Right ventricle myocardium inferior (tissue), 1 donor: ENCODE measurements around the gene TMUB2. TPM values are rescaled to one million over a fixed set of nuclear protein-coding genes. Genes with fewer than 3 reads are reported as not detected.
A peak's percentile ranks its signal among the peaks of the same experiment; 100 is the strongest.
"Not testable (repeated sequence)": the region's sequence is repeated elsewhere in the genome, so short reads cannot be mapped to it uniquely, and the experiment has no call there.

Experiments
- ATAC-seq: fragments of 200-7000 bp; cut with Tn5 transposase; one replicate; pipeline ENCODE4 v1.9.1; 2020; ENCODE audit warnings: mild to moderate bottlenecking, moderate library complexity
- DNase-seq: peaks from one replicate; pipeline ENCODE4 v3.0.0; 2021; ENCODE audit errors: missing footprints
- intact Hi-C: fragments of 100-400 bp; cut with DNase I; formaldehyde crosslinking; loops from one replicate; pipeline ENCODE4 v1.11.0; 2022
- microRNA-seq: library from miRNA; unstranded; fragments of <30 nt; microRNA quantifications from one replicate; pipeline ENCODE4 v1.2.0, GENCODE V29; 2020
- total RNA-seq: library from RNA; stranded (reverse); fragmentation: NEBNext Ultra II Directional; extraction: Animal tissue kit (Norgen Biotek cat#: 25700); gene quantifications from one replicate; pipeline ENCODE4 v1.2.1, GENCODE V29; 2021
- donor health status: DM: no; HTN: yes; CAD: no; lungs with severe emphysema.

The TMUB2 gene
- total RNA-seq, 1 donor from 2014 or later = 20.8 TPM

GRCh38 chr17:44222112-44222869, 35.5 kb downstream of the TMUB2 start:
- DNase-seq (peak; percentile 87), ATAC-seq (peak; percentile 51)
- intact Hi-C loops = loop anchor here (5.0 kb wide), 1 partner anchor 50 kb away; no protein-coding TSS in a partner anchor

- ATAC-seq (no peak), DNase-seq (no peak)
- intact Hi-C loops = loop anchor here (5.0 kb wide), 1 partner anchor 49 kb away; no protein-coding TSS in a partner anchor
Measured at GRCh38 chr17:44223541-44224071, 36.8 kb downstream of the TMUB2 start.

- intact Hi-C loops = no loop called here
- no peak for DNase-seq
- ATAC-seq = no peak
Measured at GRCh38 chr17:44229090-44229489, 42.3 kb downstream of the TMUB2 start.

- no peak for DNase-seq
- ATAC-seq = peak; percentile 64
Measured at GRCh38 chr17:44230140-44230539, 43.4 kb downstream of the TMUB2 start.

GRCh38 chr17:44232061-44232460, 45.3 kb downstream of the TMUB2 start:
- DNase-seq (no peak), ATAC-seq (no peak)
- intact Hi-C loops = no loop called here

More at GRCh38 chr17:44230140-44230539, 43.4 kb downstream of the TMUB2 start:
- intact Hi-C loops = no loop called here

- ATAC-seq = no peak
- intact Hi-C loops = no loop called here
Measured at GRCh38 chr17:44233582-44233981, 46.8 kb downstream of the TMUB2 start.

GRCh38 chr17:44235583-44235936, 48.8 kb downstream of the TMUB2 start:
- ATAC-seq (no peak), DNase-seq (no peak)
- intact Hi-C loops = no loop called here

More at GRCh38 chr17:44233582-44233981, 46.8 kb downstream of the TMUB2 start:
- DNase-seq = no peak

GRCh38 chr17:44236444-44236991, 49.7 kb downstream of the TMUB2 start:
- intact Hi-C loops = no loop called here
- DNase-seq (no peak), ATAC-seq (no peak)

- DNase-seq, intact Hi-C loops, ATAC-seq: not testable (repeated sequence)
Measured at GRCh38 chr17:44237886-44238285, 51.1 kb downstream of the TMUB2 start.

- no peak for DNase-seq
- intact Hi-C loops = no loop called here
- ATAC-seq = no peak
Measured at GRCh38 chr17:44241106-44241624, 54.4 kb downstream of the TMUB2 start.

Small RNA genes within 50 kb of the gene (microRNA-seq; reads per million reads assigned to microRNA genes)
- not detected for gene MIR6782

Other genes starting within 250 kb of the TMUB2 start
- gene PPY, start 244.5 kb upstream of the TMUB2 start, total RNA-seq = not detected
- not detected for gene PYY, start 233.0 kb upstream of the TMUB2 start, total RNA-seq
- gene NAGS, start 182.3 kb upstream of the TMUB2 start, total RNA-seq = 0.68 TPM
- gene TMEM101, start 172.0 kb upstream of the TMUB2 start, total RNA-seq = 21.5 TPM
- gene LSM12, start 120.3 kb upstream of the TMUB2 start, total RNA-seq = 47.6 TPM
- 30.4 TPM for gene G6PC3, start 116.2 kb upstream of the TMUB2 start, total RNA-seq
- 67.5 TPM for gene HDAC5, start 63.3 kb upstream of the TMUB2 start, total RNA-seq
- gene HROB, start 45.0 kb upstream of the TMUB2 start, total RNA-seq = 2.0 TPM
- gene ASB16, start 16.3 kb upstream of the TMUB2 start, total RNA-seq = 14.5 TPM
- gene ATXN7L3, start 12.9 kb downstream of the TMUB2 start, total RNA-seq = 40.8 TPM
- 57.5 TPM for gene UBTF, start 32.7 kb downstream of the TMUB2 start, total RNA-seq
- 0.08 TPM for gene SLC4A1, start 81.2 kb downstream of the TMUB2 start, total RNA-seq
- gene RUNDC3A, start 121.6 kb downstream of the TMUB2 start, total RNA-seq = 0.49 TPM
- gene SLC25A39, start 137.9 kb downstream of the TMUB2 start, total RNA-seq = 50.6 TPM
- 150 TPM for gene GRN, start 158.3 kb downstream of the TMUB2 start, total RNA-seq
- gene FAM171A2, start 176.9 kb downstream of the TMUB2 start, total RNA-seq = 0.70 TPM
- 0.78 TPM for gene ITGA2B, start 202.7 kb downstream of the TMUB2 start, total RNA-seq